Gastroesophageal sphincter (tissue), 3 donors: ENCODE data around the gene CNOT8.

Experiments used
- POLR2AphosphoS5 ChIP-seq: sonication (generic); formaldehyde crosslinking; IDR thresholded peaks from one replicate; pipeline ENCODE4 v1.6.1; 2017; ENCODE audit warnings: antibody characterized with exemption
- TF ChIP-seq, protein P1 (sequence below), 4 experiments: fragments of 200-600 bp in 2 of 4; fragments of 450-650 bp in 2 of 4; sonication (generic) in 1 of 4; IDR thresholded peaks; one replicate each; pipeline ENCODE4 v1.5.1; 2017 to 2019; ENCODE audit warnings: antibody characterized with exemption in 4 of 4, mild to moderate bottlenecking in 2 of 4, moderate library complexity in 2 of 4

GRCh38 chr5:154816891-154817492 lies 41.4 kb upstream of the CNOT8 start:
- TF ChIP-seq, protein P1, sequence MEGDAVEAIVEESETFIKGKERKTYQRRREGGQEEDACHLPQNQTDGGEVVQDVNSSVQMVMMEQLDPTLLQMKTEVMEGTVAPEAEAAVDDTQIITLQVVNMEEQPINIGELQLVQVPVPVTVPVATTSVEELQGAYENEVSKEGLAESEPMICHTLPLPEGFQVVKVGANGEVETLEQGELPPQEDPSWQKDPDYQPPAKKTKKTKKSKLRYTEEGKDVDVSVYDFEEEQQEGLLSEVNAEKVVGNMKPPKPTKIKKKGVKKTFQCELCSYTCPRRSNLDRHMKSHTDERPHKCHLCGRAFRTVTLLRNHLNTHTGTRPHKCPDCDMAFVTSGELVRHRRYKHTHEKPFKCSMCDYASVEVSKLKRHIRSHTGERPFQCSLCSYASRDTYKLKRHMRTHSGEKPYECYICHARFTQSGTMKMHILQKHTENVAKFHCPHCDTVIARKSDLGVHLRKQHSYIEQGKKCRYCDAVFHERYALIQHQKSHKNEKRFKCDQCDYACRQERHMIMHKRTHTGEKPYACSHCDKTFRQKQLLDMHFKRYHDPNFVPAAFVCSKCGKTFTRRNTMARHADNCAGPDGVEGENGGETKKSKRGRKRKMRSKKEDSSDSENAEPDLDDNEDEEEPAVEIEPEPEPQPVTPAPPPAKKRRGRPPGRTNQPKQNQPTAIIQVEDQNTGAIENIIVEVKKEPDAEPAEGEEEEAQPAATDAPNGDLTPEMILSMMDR (IDR thresholded peaks at IDR 0.05), result no peak
- no peak for TF ChIP-seq POLR2AphosphoS5
